Measurements from ENCODE around the gene SLC6A15.

- no peak for TF ChIP-seq POLR2AphosphoS5 (IDR thresholded peaks at IDR 0.05; ENCODE audit: low read depth, low read length)
- no peak for TF ChIP-seq POLR2A (IDR thresholded peaks at IDR 0.05; ENCODE audit: low read depth, low read length)
Measured at GRCh38 chr12:84826925-84827324, 85.7 kb downstream of the SLC6A15 start.

Data from GM12891 (cell line).